A549 (cell line): ENCODE data around the gene ABCA7. TPM values are rescaled to one million over a fixed set of nuclear protein-coding genes. Genes with fewer than 3 reads are reported as not detected.
A peak's percentile ranks its signal among the peaks of the same experiment; 100 is the strongest.

Source experiments
- ATAC-seq, 2 experiments: fragments of 200-7000 bp in 1 of 2; fragments of >200 bp in 1 of 2; cut with Nextera tagmentation in 1 of 2; cut with Tn5 transposase in 1 of 2; 3 replicates each; pipeline versions ENCODE4 v1.8.0 to v1.9.1; 2018 to 2020; ENCODE audit warnings: mild to moderate bottlenecking in 1 of 2, moderate library complexity in 1 of 2
- CTCF ChIA-PET: fragments of 300-600 bp; sonication (Branson Sonifier 250); formaldehyde crosslinking; extraction: SDS; loops from one replicate; lab custom pipeline; 2021; ENCODE audit warnings: antibody characterized with exemption, inconsistent platforms; lab: Yijun Ruan, JAX
- POLR2A ChIA-PET: fragments of 350-600 bp; formaldehyde crosslinking; extraction: SDS; loops from one replicate; lab custom pipeline; 2021; ENCODE audit warnings: antibody characterized with exemption, inconsistent platforms; lab: Yijun Ruan, JAX
- DNase-seq, 2 experiments: peaks; one replicate each; pipeline versions ENCODE4 v3.0.0 to v3.0.0-alpha.2; 2011 to 2016; ENCODE audit warnings: low read depth in 1 of 2, low spot score in 1 of 2
- FAIRE-seq: peaks from 2 replicates; lab custom pipeline; 2011; peaks lifted over from hg19 to GRCh38; lab: Jason Lieb, UNC
- H3K27ac ChIP-seq, 2 experiments: fragments of >200 bp; sonication (Bioruptor Twin); formaldehyde crosslinking; 3 replicates each; pipeline ENCODE4 v1.5.1; 2016 to 2017
- H3K4me1 ChIP-seq: fragments of >200 bp; sonication (Bioruptor Twin); formaldehyde crosslinking; 3 replicates; pipeline ENCODE4 v1.6.1; 2016
- H3K4me2 ChIP-seq: fragments of >200 bp; sonication (Bioruptor Twin); formaldehyde crosslinking; 3 replicates; pipeline ENCODE4 v1.6.1; 2016
- H3K4me3 ChIP-seq: fragments of >200 bp; sonication (Bioruptor Twin); formaldehyde crosslinking; 3 replicates; pipeline ENCODE4 v1.5.1; 2016
- H3K9me3 ChIP-seq: fragments of >200 bp; sonication (Bioruptor Twin); formaldehyde crosslinking; 3 replicates; pipeline ENCODE4 v1.6.1; 2016
- BHLHE40 ChIP-seq: IDR thresholded peaks from 2 replicates; pipeline ENCODE4 v1.6.1; 2012; ENCODE audit warnings: low read depth, low read length, inconsistent platforms
- CEBPB ChIP-seq, 2 experiments: fragments of >200 bp in 1 of 2; sonication (Bioruptor Twin) in 1 of 2; formaldehyde crosslinking in 1 of 2; IDR thresholded peaks; 2 replicates each; pipeline ENCODE4 v1.6.1; 2012 to 2016
- CHD2 ChIP-seq: fragments of 150-350 bp; IDR thresholded peaks from 2 replicates; pipeline ENCODE4 v1.6.1; 2014; ENCODE audit warnings: low read length; ENCODE audit not compliant: partially characterized antibody
- CHD4 ChIP-seq: fragments of 200-600 bp; sonication (generic); IDR thresholded peaks from 2 replicates; pipeline ENCODE4 v1.6.1; 2016; ENCODE audit warnings: antibody characterized with exemption, mild to moderate bottlenecking, borderline replicate concordance
- EHF ChIP-seq: fragments of 250-450 bp; sonication (Bioruptor Pico); IDR thresholded peaks from 2 replicates; pipeline ENCODE4 v1.5.0; 2020; ENCODE audit warnings: mild to moderate bottlenecking
- FOSL2 ChIP-seq, 2 experiments: fragments of 450-650 bp in 1 of 2; fragments of >200 bp in 1 of 2; sonication (Bioruptor Twin) in 1 of 2; formaldehyde crosslinking; IDR thresholded peaks; 2 replicates each; pipeline versions ENCODE4 v1.5.0 to v1.6.1; 2016 to 2020; ENCODE audit warnings: mild to moderate bottlenecking in 1 of 2, moderate library complexity in 1 of 2
- HOXB13 ChIP-seq: fragments of 250-450 bp; sonication (Bioruptor Pico); IDR thresholded peaks from 2 replicates; pipeline ENCODE4 v1.5.0; 2020; ENCODE audit warnings: low read depth, mild to moderate bottlenecking, moderate library complexity
- HOXB5 ChIP-seq: fragments of 250-450 bp; sonication (Bioruptor Pico); IDR thresholded peaks from 2 replicates; pipeline ENCODE4 v1.5.0; 2020; ENCODE audit warnings: mild to moderate bottlenecking, moderate library complexity
- NPAS2 ChIP-seq: fragments of 250-450 bp; sonication (Bioruptor Pico); IDR thresholded peaks from 2 replicates; pipeline ENCODE4 v1.8.0; 2022; ENCODE audit warnings: mild to moderate bottlenecking, moderate library complexity, borderline replicate concordance
- PHF8 ChIP-seq: fragments of 200-600 bp; sonication (generic); IDR thresholded peaks from 2 replicates; pipeline ENCODE4 v1.6.1; 2016; ENCODE audit warnings: low read depth, mild to moderate bottlenecking, antibody characterized with exemption, moderate library complexity, borderline replicate concordance
- POLR2AphosphoS2 ChIP-seq: conservative IDR thresholded peaks from 2 replicates; pipeline ENCODE4 v1.6.1; 2012; ENCODE audit warnings: low read length, improper control_type of control experiment, inconsistent platforms
- RAD21 ChIP-seq, 2 experiments: fragments of >200 bp in 1 of 2; sonication (Bioruptor Twin) in 1 of 2; formaldehyde crosslinking in 1 of 2; IDR thresholded peaks in 1 of 2; conservative IDR thresholded peaks in 1 of 2; 2 replicates in 1 of 2; 3 replicates in 1 of 2; pipeline ENCODE4 v1.6.1; 2012 to 2018; ENCODE audit warnings: inconsistent platforms in 1 of 2
- SREBF2 ChIP-seq: fragments of 450-650 bp; IDR thresholded peaks from 2 replicates; pipeline ENCODE4 v1.6.1; 2014; ENCODE audit warnings: mild to moderate bottlenecking, moderate library complexity
- ZC3H11A ChIP-seq: fragments of 450-650 bp; IDR thresholded peaks from 2 replicates; pipeline ENCODE4 v1.6.1; 2014; ENCODE audit warnings: antibody characterized with exemption, mild to moderate bottlenecking
- ZFP36 ChIP-seq: fragments of 450-650 bp; IDR thresholded peaks from 2 replicates; pipeline ENCODE4 v1.6.1; 2014; ENCODE audit warnings: borderline replicate concordance; ENCODE audit not compliant: partially characterized antibody
- ZSCAN20 ChIP-seq: fragments of 250-450 bp; sonication (Bioruptor Pico); IDR thresholded peaks from 2 replicates; pipeline ENCODE4 v1.8.0; 2022; ENCODE audit warnings: mild to moderate bottlenecking, moderate library complexity
- WGBS: methylation state at CpG from one replicate; pipeline ENCODE4 v1.1.6; 2017; ENCODE audit errors: missing lambda C conversion rate; 5-methylcytosine and 5-hydroxymethylcytosine counted together
- polyA plus RNA-seq, 4 experiments: library from polyadenylated mRNA; depleted of rRNA in 3 of 4; stranded (reverse); fragments of >200 nt; fragmentation: RNase III in 1 of 4; extraction: RNeasy Plus Mini Kit Qiagen cat#74134 plus additional on column Dnase treatment in 1 of 4; gene quantifications; 2 replicates in 3 of 4; 3 replicates in 1 of 4; pipeline ENCODE4 v1.2.3, GENCODE V29; 2011 to 2017
- TF ChIP-seq, protein P1 (sequence below): fragments of >200 bp; sonication (Bioruptor Twin); formaldehyde crosslinking; IDR thresholded peaks from 3 replicates; pipeline ENCODE4 v1.5.1; 2016
- TF ChIP-seq, protein P2 (sequence below): fragments of >200 bp; sonication (Bioruptor Twin); formaldehyde crosslinking; IDR thresholded peaks from 3 replicates; pipeline ENCODE4 v1.6.1; 2016
- TF ChIP-seq, protein P3 (sequence below): fragments of 150-350 bp; IDR thresholded peaks from 2 replicates; pipeline ENCODE4 v1.6.1; 2014; ENCODE audit warnings: low read depth, mild to moderate bottlenecking, low read length
- TF ChIP-seq, protein P4 (sequence below): fragments of 250-450 bp; sonication (Bioruptor Pico); IDR thresholded peaks from 2 replicates; pipeline ENCODE4 v1.5.0; 2021; ENCODE audit warnings: mild to moderate bottlenecking, moderate library complexity, borderline replicate concordance
- TF ChIP-seq, protein P5 (sequence below): IDR thresholded peaks from 2 replicates; pipeline ENCODE4 v1.6.1; 2012

The ABCA7 gene
- polyA plus RNA-seq, 2 of the 4 experiments (the other 2 are of a cell fraction), result 5.0 to 13.5 TPM

DNA sequence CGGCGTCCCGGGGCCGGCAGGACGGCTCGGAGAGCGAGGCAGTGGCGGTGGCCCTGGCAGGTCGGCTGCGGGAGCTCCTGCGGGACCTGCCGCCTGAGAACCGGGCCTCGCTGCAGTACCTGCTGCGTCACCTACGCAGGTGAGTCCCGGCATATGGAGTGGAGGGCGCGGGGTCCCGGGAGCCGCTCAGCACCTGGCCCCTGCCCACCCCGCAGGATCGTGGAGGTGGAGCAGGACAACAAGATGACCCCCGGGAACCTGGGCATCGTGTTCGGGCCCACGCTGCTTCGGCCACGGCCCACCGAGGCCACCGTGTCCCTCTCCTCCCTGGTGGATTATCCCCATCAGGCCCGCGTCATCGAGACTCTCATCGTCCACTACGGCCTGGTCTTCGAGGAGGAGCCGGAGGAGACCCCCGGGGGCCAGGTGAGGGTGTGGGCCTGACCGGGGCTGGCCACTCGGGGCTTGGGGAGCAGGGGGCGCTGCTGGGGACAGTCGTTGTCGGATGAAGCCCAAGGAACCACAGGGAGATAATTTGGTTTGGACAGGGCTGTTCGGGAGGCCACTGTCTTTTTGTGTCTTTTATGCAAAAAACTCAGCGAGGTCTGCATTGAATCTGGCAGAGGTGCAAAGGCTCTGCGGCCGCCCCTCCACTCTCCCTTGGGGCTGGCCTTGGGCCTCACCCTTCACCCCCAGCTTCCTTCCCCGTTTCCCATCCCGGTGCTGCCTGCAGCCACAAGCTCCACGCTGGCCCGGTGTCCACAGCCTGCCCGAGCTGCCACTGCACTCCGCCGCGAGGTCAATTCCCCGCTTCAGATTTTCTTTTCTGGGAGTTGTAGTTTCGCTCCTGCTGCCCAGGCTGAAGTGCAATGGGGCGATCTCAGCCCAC, 43.3 kb downstream of the ABCA7 start:
- Histone ChIP-seq H3K4me1 (peaks cover 6% of the 10 kb centered on the region; the same call in 1 of the 3 replicates), H3K4me3 (peak overlapping the region; percentile 35; the same call in 2 of the 3 replicates), H3K9me3 (no peaks in the 10 kb centered on the region), H3K27ac (peak overlapping the region in 1 of 2 experiments; percentile 81; a peak in 3 of 6 replicates), H3K4me2 (peak overlapping the region; percentile 63)
- no peak for FAIRE-seq
- no peak for ATAC-seq
- TF ChIP-seq PHF8 (no peak), HOXB5 (no peak), RAD21 (conservative IDR thresholded peaks at IDR 0.05 in 1 of 2, IDR thresholded peaks at IDR 0.05 in 1 of 2) (no peak), BHLHE40 (no peak), CHD2 (no peak), ZFP36 (no peak), CHD4 (no peak), EHF (no peak), HOXB13 (CRISPR knock-in tag) (no peak), ZSCAN20 (no peak)
- TF ChIP-seq, protein P1, sequence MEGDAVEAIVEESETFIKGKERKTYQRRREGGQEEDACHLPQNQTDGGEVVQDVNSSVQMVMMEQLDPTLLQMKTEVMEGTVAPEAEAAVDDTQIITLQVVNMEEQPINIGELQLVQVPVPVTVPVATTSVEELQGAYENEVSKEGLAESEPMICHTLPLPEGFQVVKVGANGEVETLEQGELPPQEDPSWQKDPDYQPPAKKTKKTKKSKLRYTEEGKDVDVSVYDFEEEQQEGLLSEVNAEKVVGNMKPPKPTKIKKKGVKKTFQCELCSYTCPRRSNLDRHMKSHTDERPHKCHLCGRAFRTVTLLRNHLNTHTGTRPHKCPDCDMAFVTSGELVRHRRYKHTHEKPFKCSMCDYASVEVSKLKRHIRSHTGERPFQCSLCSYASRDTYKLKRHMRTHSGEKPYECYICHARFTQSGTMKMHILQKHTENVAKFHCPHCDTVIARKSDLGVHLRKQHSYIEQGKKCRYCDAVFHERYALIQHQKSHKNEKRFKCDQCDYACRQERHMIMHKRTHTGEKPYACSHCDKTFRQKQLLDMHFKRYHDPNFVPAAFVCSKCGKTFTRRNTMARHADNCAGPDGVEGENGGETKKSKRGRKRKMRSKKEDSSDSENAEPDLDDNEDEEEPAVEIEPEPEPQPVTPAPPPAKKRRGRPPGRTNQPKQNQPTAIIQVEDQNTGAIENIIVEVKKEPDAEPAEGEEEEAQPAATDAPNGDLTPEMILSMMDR, result no peak
- TF ChIP-seq, protein P2, sequence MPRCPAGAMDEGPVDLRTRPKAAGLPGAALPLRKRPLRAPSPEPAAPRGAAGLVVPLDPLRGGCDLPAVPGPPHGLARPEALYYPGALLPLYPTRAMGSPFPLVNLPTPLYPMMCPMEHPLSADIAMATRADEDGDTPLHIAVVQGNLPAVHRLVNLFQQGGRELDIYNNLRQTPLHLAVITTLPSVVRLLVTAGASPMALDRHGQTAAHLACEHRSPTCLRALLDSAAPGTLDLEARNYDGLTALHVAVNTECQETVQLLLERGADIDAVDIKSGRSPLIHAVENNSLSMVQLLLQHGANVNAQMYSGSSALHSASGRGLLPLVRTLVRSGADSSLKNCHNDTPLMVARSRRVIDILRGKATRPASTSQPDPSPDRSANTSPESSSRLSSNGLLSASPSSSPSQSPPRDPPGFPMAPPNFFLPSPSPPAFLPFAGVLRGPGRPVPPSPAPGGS, result no peak
- no peak for DNase-seq
- ChIA-PET POLR2A (interaction anchor here (1.0 to 1.3 kb wide), 3 partner anchors 11 to 21 kb away, joined by 3 to 4 read pairs (median 3); partner anchors contain the start of genes GPX4 and POLR2E), CTCF (interaction anchor here (0.8 to 1.1 kb wide), 2 partner anchors 17 to 161 kb away, joined by 3 read pairs; no protein-coding TSS in a partner anchor)
- 93% methylated on average over 45 of the region's 59 CpGs for WGBS

DNA sequence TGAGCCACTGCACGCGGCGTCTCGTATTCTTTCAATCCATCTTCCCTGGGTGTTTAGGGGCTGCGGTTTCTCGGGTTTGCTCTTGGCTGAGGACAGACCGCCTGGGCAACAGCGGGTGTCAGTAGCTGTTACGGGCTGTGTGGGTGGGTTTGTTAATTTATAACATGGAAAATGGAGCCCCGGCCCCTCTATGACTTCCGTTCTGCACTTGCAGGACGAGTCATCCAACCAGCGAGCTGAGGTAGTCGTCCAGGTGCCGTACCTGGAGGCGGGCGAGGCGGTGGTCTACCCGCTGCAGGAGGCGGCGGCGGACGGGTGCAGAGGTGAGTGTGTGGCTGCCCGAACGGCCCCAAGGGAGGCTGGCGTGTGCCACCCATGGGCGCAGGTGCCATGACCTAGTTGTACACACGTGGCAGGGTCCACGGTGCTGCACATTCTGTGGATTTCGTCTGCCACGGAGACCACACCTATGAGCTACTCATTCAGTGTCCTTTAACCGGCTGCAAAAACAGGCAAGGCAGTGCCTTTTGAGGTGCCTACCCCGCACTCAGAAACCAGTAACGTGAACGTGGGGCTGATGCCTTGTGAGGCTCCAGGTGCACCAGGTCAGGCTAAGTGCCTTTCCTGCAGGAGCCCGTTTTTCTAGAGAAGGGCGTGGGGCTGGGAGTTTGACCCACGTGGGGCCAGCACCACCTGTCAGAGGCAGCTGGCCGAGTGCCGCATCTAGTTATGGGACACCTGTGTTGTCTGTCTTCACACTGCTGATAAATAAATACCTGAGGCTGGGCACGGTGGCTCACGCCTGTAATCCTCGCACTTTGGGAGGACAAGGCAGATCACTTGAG, 44.3 kb downstream of the ABCA7 start:
- ATAC-seq (no peak), DNase-seq (no peak), FAIRE-seq (no peak)
- TF ChIP-seq NPAS2 (CRISPR knock-in tag) (no peak), SREBF2 (no peak), ZC3H11A (no peak), RAD21 (conservative IDR thresholded peaks at IDR 0.05 in 1 of 2, IDR thresholded peaks at IDR 0.05 in 1 of 2) (no peak), CEBPB (IDR thresholded peaks at IDR 0.05) (no peak), FOSL2 (IDR thresholded peaks at IDR 0.05) (no peak), FOSL2 (CRISPR knock-in tag; IDR thresholded peaks at IDR 0.05) (no peak), CHD2 (no peak), POLR2AphosphoS2 (no peak), CHD4 (no peak)
- TF ChIP-seq, protein P3, sequence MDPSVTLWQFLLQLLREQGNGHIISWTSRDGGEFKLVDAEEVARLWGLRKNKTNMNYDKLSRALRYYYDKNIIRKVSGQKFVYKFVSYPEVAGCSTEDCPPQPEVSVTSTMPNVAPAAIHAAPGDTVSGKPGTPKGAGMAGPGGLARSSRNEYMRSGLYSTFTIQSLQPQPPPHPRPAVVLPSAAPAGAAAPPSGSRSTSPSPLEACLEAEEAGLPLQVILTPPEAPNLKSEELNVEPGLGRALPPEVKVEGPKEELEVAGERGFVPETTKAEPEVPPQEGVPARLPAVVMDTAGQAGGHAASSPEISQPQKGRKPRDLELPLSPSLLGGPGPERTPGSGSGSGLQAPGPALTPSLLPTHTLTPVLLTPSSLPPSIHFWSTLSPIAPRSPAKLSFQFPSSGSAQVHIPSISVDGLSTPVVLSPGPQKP, result no peak
- TF ChIP-seq, protein P4, sequence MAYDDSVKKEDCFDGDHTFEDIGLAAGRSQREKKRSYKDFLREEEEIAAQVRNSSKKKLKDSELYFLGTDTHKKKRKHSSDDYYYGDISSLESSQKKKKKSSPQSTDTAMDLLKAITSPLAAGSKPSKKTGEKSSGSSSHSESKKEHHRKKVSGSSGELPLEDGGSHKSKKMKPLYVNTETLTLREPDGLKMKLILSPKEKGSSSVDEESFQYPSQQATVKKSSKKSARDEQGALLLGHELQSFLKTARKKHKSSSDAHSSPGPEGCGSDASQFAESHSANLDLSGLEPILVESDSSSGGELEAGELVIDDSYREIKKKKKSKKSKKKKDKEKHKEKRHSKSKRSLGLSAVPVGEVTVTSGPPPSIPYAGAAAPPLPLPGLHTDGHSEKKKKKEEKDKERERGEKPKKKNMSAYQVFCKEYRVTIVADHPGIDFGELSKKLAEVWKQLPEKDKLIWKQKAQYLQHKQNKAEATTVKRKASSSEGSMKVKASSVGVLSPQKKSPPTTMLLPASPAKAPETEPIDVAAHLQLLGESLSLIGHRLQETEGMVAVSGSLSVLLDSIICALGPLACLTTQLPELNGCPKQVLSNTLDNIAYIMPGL (CRISPR knock-in tag), result no peak
- TF ChIP-seq, protein P5, sequence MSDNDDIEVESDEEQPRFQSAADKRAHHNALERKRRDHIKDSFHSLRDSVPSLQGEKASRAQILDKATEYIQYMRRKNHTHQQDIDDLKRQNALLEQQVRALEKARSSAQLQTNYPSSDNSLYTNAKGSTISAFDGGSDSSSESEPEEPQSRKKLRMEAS, result no peak
- POLR2A ChIA-PET, result interaction anchor here (1.1 kb wide), 1 partner anchor 9 kb away, joined by 3 read pairs; no protein-coding TSS in a partner anchor
- CTCF ChIA-PET, result interaction anchor here (0.6 to 1.7 kb wide), 2 partner anchors 26 to 138 kb away, joined by 3 to 5 read pairs; no protein-coding TSS in a partner anchor
- no peak overlapping the region for H3K27ac ChIP-seq
- 93% methylated on average over 36 of the region's 43 CpGs for WGBS
- H3K9me3 ChIP-seq, result no peaks in the 10 kb centered on the region
- no peak overlapping the region for H3K4me3 ChIP-seq
- no peak overlapping the region for H3K4me2 ChIP-seq
- H3K4me1 ChIP-seq, result peaks cover 6% of the 10 kb centered on the region; the same call in 1 of the 3 replicates
